Upper lobe of left lung (tissue), 4 donors: ENCODE data around the gene SLC6A20.

Experiments
- EP300 ChIP-seq, 4 donors: sonication (generic); formaldehyde crosslinking; IDR thresholded peaks; one replicate each; pipeline ENCODE4 v1.5.1; 2017; ENCODE audit warnings: antibody characterized with exemption in 4 of 4, control low read depth in 2 of 4
- POLR2A ChIP-seq, 4 donors: fragments of 450-650 bp; IDR thresholded peaks; one replicate each; pipeline ENCODE4 v1.5.1; 2016 to 2017; ENCODE audit warnings: antibody characterized with exemption in 4 of 4, mild to moderate bottlenecking in 2 of 4
- TF ChIP-seq, protein P1 (sequence below), 6 experiments: fragments of 450-650 bp in 4 of 6; fragments of 200-600 bp in 2 of 6; sonication (generic) in 2 of 6; IDR thresholded peaks; one replicate each; pipeline ENCODE4 v1.5.1; 2016 to 2019; ENCODE audit warnings: antibody characterized with exemption in 6 of 6

DNA sequence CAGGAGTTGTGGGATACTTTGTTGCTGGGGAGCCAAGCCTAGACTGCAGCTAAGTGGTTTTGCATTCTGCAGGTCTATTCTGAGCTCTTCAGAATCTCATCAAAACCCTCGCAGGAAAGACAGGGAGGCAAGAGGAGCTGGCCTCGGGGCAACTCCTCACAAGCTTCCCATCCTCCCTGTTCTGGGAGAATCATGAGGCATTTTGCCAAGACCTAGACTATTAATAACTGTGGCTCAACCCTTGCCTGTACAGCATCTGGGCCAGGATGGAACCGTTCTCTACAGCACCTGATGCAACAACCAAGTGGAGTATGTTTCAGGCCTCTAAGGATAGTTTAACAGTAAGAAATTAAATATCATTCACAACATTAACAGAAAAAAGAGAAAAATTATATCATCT lies 20.2 kb upstream of the SLC6A20 start:
- TF ChIP-seq, protein P1, sequence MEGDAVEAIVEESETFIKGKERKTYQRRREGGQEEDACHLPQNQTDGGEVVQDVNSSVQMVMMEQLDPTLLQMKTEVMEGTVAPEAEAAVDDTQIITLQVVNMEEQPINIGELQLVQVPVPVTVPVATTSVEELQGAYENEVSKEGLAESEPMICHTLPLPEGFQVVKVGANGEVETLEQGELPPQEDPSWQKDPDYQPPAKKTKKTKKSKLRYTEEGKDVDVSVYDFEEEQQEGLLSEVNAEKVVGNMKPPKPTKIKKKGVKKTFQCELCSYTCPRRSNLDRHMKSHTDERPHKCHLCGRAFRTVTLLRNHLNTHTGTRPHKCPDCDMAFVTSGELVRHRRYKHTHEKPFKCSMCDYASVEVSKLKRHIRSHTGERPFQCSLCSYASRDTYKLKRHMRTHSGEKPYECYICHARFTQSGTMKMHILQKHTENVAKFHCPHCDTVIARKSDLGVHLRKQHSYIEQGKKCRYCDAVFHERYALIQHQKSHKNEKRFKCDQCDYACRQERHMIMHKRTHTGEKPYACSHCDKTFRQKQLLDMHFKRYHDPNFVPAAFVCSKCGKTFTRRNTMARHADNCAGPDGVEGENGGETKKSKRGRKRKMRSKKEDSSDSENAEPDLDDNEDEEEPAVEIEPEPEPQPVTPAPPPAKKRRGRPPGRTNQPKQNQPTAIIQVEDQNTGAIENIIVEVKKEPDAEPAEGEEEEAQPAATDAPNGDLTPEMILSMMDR (IDR thresholded peaks at IDR 0.05) = no peak
- TF ChIP-seq EP300 (IDR thresholded peaks at IDR 0.05) (no peak), POLR2A (IDR thresholded peaks at IDR 0.05) (no peak)
